Activated CD8-positive, alpha-beta memory T cell treated with anti-CD3 and anti-CD28 coated beads for 1 hour (primary cell): ENCODE measurements around the gene DHRS9.
"Not testable (repeated sequence)": the region's sequence is repeated elsewhere in the genome, so short reads cannot be mapped to it uniquely, and the experiment has no call there.

Source experiments
- DNase-seq, 2 donors: peaks; one replicate each; pipeline ENCODE4 v3.0.0-alpha.2; 2020; ENCODE audit warnings: low read depth in 1 of 2; ENCODE audit errors: extremely low read depth in 1 of 2

DHRS9 gene

DNA sequence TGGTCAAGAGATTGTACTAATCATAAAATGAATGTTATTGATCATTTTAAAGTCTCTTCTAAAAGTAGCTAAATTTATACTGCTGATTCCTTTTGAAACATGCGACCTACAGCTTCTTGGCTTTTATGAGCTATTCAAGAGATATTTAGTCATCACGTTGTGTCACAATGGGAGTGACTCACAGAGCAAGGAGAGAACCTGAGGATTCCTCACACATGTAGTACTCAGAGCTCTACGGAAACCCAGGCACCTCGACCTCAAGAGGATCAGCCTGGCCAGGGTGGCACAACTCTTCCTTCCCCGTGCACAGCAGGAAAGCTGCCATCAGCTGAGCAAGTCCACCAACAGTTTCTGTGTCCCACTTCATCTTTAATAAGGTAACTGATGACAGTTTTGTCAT lies at the start of gene DHRS9:
Gene DHRS9 (plus strand): TSS at position 223 of the 400 bp plus-strand sequence. CDS start 12,019 bp downstream, outside the sequence.
- no peak for DNase-seq

DNA sequence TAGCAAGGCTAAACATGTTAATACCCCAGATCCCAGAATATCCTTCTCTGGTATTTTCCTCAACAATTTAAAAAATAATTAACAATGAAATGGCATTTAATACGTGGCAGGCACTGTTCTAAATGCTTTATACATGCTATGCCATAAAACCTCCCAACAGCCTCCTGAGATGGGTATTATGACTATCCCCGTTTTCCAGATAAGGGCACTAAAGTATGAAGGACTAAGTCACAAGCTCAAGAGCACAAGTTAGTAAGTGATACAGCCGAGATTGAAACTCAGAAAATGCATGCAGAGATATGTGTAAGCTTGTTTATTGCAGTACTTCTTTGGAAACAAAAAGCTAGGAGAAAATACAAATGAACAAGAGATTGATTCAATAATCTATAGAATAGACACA lies 46.2 kb upstream of the DHRS9 start:
- no peak for DNase-seq

DNA sequence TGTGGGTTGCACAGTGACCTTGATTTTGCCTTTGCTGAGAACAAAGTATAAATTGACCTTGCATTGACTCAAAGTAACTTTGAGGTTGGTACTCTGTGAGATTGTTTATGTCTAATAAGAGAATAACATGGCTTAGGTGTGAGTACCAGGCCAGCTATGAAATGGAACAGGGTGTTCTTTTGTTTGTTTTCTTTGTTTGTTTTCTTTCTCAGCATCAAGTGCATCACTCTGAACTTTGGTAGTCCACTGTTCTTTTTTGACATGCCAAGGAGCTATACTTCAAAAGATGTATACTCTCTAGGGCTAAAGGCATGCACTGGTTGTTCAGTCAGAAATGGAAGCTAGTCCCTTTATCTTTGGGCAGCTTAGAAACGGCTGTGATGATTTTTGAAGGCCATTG lies 43.3 kb upstream of the DHRS9 start:
- DNase-seq: no peak

DNA sequence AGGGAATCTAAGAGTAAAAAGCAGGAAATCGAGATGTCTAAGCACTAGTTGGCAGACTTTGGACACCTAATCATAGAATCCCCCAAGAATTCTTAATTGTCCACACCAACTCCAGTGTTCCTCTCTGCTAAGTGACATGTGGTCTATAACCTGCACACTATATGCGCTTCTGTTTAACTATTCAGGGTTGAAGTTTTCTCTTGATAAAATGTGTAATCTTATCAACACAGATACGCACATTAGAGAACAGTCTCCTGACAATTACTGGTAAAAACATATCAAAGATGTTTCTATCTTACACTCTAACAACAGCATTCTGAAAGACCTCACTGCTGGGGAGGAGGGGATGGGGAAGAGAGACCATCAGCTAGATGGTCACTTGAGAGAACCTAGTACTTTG lies 42.1 kb upstream of the DHRS9 start:
- no peak for DNase-seq

DNA sequence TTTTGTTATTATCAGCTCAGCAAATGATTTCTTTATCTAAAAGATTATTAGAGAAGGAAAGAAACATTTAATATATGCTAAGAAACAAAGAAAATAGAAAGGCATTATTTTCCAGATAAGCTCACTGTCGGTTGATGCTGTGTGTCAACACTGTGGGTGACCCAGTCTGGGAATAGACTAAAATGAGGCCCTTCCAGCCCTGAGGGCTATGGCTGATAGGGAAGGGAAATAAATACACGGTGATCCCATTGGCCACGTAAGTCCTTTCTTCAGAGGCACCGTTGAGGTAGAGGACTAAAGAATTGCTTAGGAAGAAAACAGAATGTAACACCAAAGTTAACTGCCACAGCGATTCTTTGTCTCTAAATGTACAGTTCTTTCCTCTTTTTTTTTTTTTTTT lies 40.0 kb upstream of the DHRS9 start:
- DNase-seq: no peak

DNA sequence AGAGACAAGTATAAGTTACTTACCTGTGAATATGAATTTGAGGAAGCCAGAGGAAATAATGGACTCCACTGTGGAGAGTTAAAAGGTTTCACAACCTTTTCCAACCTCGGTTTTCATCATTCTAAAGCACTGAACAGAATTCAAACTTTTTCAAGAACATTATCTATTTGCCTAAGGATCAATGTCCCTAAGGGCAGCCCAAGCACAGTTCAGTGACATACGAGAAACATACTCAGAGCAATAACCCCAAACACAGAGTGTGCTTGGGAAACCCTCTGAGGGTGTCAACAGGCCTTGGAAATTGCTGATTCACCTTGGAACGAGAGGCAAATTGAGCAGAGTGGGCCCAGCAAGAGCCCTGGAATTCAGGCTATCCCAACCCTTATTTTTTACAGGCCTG lies 38.2 kb upstream of the DHRS9 start, which contains the start of gene ABCB11:
Gene ABCB11 (minus strand): TSS at position 123 of the 400 bp plus-strand sequence. CDS start 13,199 bp downstream, outside the sequence.
- DNase-seq: no peak

DNA sequence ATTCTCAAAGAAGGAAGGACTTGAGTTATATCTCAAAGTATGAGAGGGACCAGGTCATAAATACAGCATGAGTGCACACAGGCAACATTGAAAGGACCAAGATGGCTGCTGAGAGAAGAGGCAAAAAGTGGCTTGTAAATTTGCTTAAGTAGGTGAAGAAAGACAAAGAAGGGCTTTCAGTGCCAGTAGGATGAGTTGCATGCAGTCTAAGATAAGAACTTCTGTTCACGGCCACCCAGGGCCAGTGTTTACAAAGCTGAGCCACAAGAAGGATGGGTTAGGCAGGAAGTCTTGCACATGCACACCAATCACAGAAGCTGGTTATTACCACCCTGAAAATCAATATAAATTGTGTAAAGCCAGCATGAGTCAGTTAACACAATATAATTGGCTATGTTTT lies 35.1 kb upstream of the DHRS9 start:
- no peak for DNase-seq

DNA sequence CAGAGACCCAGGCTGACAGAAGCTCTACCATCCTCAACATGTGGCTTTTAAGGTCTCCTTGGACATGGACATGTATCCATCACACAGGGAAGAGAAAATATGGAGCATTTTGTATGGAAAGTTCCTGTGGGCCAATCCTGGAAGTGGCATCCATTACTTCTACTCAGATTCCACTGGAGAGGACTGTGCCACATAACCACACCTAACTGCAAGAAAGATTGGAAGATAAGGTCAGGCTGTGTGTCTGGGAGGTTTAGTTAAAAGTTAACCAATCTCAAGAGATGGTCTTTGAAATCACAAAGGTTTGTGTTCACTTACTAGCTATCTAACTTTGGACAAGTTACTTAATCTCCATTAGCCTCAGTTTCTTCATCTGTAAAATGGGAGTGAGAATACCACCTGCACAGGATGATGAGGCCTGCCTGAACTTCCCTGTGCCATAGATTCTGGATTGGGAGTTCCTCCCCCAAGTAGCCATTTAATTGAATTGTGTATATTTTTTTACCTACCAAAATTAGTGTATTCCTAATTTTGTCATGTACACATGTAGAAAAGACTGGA lies 34.3 kb upstream of the DHRS9 start:
- no peak for DNase-seq

DNA sequence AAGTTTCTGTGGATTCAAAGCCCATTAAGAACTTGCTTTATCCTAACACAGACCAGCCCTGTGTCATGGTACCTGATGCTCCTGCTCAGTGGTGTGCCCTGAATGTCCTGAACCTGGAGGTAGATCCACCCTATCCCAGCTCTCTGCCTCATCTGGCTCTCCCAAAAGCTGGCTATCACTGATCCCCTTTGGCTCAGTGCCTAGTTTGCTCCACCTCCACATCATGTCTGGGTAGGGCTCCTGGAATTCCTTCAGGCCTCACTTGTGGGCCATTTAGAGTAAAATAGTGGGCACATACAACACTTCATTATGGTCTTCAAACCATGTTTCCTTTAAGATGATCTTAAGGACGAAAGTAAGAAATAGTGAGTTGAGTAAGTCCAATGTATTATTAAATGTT lies 33.5 kb upstream of the DHRS9 start:
- no peak for DNase-seq

DNA sequence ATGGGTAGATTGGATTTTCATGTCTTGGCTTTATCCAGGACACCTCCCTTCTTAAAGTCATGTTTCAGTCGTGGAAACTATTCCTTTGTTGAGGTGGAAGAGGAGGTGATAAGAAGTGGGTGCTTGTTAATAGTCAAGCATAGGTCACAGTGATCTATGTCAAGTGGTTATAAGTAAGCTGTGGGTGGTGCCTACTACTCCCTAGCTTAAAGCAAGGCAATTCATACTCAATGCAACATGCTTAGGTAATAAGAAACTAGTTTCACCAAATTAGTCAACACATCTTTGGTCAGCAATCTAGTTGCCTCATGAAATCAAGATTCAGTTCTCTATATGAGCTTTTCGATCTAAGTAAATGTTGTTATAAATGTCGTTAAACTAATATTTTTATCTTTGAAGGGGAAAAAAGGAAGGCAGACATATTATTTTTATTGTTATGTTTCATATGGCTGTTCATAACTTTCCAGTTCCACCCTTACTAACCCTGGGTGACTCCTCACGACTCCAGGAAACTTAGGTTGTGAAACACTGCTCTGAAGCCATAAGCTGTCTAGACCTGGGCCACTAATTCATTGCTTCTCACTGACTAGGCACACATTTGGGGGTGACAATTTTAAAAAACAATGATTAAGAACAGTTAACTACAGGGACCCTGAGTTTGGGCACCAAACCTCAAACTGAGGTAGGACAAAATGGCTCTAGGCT lies 32.5 kb upstream of the DHRS9 start:
- no peak for DNase-seq

DNA sequence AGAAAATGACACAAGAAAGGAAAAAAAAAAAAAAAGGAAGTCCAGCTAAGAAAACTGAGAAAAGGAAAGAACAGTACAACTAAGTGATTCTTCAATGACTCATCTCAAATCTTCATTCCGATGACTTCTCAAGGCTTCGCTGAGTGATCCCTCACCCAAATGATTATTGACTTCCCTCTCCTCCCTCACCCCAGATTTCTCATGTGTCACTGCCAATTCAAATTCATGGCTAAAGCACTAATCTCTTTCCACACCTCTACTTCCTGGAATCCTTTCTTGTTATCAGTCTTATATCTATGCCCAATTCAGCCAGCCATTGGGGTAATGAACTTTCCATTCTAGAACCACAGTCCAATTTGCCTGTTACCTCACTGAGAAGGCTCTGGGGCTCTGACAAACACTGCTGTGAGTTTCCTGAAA lies 31.0 kb upstream of the DHRS9 start:
- DNase-seq: no peak

DNA sequence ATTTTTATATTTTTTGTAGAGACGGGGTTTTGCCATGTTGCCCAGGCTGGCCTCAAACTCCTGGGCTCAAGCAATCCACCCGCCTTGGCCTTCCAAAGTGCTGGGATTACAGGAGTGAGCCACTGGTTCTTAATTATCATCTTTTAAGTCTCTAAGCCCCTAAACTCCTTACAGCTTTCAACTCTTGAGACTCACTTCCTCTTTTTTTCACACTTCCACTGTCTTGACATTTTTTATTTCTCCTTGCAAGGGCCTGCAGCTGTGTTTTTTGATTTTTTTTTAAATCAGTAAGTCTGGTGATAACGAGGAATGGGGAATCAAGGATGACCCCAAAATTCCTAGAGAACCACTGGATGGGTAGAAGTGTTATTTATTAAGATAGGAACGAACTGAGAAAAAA lies 29.7 kb upstream of the DHRS9 start:
- DNase-seq: no peak

DNA sequence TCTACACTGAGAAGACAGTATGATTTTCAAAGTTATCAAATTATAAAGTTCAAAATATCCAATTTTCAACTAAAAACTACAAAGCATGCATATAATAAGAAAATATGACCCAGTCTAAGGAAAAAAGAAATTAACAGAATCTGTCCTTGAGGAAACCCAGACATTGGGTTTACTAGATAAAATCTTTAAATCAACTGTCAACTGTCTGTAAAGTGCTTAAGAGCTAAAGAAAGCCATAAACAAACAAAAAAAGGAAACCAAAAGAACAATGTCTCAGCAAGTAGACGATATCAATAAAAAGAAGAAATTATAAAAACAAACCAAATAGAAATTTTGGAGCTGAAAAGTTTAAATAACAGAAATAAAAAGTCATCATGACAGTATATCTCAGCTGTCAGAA lies 27.8 kb upstream of the DHRS9 start:
- no peak for DNase-seq

DNA sequence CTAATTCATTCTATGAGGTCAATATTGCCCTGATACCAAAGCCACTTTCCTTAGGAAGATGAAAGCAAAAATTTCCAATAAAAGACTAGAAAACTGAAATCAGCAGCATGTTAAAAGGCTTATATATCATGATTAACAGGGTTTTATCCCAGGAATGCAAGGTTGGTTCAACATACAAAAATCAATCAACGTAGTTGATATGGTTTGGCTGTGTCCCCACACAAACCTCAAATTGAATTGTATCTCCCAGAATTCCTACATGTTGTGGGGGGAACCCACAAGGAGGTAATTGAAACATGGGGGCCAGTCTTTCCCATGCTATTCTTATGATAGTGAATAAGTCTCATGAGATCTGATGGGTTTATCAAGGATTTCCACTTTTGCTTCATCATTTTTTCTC lies 26.5 kb upstream of the DHRS9 start:
- no peak for DNase-seq

DNA sequence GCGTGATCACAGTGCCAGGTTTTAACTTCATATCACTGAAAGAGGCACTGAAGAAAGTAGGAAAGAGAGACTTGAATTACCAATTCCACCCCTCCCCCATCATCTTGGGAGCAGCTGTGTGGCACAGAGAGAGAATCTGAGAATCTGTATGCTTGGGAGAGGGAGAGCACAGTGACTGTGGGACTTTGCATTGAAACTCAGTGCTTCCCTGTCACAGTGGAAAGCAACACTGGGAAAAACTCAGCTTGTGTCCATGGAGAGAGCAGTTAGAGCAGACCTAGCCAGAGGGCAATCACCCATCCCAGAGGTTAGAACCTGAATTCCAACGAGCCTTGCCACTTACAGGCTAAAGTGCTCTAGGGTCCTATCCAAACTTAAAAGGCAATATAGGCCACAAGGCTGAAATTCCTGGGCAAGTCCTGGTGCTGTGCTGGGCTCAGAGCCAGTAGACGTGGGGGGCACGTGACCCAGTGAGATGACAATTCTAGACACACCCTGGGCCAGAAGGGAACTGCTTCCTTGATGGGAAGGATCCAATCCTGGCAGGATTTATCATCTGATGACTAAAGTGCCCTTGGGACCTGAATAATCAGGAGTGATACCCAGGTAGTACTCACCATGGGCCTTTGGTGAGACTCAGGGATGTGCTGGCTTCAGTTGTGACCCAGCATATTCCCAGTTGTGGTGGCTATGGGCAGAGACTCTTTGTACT lies 22.8 kb upstream of the DHRS9 start:
- no peak for DNase-seq

DNA sequence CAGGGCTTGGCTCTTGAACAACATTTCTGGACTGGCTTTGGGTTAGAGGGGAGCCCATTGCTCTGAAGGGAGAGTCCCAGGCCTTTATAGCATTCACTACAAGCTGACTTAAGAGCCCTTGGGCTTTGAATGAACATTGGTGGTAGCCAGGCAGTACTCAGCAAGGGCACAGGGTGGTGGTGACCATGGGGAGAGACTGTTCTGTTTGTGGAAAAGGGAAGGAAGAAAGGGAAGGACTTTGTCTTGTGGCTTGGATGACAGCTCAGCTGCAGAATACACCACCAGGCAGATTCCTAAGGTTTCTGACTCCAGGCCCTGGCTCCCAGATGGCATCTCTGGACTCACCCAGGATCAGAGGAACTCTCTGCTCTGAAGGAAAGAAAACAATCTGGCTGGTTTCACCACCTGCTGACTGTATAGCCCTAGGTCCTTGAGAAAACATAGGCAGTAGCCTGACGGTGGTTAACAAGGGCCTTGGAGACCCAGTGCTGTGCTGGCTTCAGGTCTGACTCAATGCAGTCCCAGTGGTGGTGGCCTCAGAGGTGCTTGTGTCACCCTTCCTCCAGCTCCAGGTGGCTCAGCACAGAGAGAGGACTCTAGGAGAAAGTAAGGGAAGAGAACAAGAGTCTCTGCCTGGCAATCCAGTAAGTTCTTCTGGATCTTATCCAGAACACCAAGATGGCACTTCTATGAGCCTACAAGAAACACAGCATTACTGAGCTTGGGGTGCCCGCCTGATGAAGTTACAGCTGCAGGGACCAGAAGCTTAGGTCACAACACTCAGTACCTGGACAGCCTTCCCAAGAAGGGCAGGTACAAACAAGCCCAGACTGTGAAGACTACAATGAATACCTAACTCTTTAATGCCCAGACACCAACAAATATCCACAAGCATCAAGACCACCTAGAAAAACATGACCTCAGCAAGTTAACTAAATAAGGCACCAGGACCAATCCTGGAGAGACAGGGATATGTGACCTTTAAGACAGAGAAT lies 21.8 kb upstream of the DHRS9 start:
- no peak for DNase-seq

DNA sequence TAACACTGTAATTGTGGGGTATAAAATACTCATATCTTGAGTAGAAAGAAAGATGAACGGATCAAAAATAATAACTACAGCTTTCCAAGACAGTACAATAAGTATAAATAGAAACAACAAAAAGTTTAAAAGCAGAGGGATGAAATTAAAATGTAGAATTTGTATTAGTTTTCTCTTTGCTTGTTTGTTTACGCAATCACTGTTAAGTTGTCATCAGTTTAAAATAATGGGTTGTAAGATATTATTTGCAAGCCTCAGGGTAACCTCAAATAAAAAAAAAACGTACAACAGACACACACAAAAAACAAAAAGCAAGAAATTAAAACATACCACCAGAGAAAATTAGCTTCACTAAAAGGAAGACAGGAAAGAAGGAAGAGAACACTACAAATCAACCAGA lies 20.2 kb upstream of the DHRS9 start:
- no peak for DNase-seq

DNA sequence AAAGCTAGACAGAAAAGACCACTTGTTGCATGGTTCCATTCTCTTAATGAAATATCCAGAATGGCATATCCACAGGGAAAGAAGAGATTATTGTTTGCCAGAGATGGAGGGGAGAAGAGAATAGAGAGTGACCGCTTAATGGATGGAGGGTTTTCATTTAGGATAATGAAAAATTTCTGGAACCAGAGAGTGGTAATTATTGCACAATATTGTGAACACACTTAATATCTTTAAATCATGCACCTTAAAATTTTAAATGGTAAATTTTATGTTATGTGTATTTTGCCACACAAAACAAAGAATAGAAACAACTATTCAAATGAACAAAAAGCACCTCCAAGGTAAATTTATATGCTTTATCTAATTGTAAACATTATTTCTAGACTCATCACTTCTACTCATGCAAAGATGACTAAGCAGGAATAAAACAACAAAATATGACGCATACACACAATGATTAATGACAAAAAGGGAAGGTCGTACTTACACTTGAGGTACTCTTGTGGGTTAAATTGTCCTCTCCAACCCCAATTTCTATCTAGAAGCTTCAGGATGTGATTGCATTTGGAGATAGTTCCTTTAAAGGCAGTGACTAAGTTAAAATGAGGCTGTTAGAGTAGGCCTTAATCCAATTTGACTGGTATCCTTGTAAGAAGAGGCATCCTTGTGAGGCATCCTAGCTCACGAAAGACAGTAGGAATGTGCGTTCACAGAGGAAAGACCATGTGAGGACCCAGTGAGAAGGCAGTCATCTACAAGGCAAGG lies 18.7 kb upstream of the DHRS9 start:
- DNase-seq: no peak

DNA sequence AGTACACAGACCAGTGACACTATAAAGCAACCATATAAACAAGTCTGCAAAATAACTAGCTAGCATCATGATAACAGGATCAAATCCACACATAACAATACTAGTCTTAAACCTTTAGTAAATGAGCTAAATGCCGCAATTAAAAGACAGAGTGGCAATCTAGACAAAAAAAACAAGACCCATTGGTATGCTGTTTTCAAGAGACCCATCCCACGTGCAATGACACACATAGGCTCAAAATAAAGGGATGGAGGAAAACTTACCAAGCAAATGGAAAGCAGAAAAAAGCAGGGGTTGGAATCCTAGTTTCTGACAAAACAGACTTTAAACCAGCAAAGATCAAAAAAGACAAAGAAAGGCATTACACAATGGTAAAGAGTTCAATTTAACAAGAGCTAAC lies 14.8 kb upstream of the DHRS9 start:
- DNase-seq: not testable (repeated sequence)

DNA sequence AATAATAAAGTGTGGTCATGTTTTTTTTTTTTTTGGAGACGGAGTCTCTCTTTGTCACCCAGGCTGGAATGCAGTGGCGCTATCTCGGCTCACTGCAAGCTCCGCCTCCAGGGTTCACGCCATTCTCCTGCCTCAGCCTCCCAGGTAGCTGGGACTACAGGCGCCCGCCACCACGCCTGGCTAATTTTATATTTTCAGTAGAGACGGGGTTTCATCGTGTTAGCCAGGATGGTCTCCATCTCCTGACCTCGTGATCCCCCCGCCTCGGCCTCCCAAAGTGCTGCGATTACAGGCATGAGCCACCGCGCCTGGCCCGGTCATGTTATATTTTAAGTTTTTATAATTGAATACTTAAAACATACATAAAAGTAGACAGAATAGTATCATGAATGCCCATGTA lies 5.2 kb upstream of the DHRS9 start:
- DNase-seq: not testable (repeated sequence)
